Measurements from ENCODE around the gene CPA3. TPM values are rescaled to one million over a fixed set of nuclear protein-coding genes. Genes with fewer than 3 reads are reported as not detected.

The CPA3 gene
- total RNA-seq, 2 donors from 2014 or later, result 2.6 to 8.1 TPM

DNA sequence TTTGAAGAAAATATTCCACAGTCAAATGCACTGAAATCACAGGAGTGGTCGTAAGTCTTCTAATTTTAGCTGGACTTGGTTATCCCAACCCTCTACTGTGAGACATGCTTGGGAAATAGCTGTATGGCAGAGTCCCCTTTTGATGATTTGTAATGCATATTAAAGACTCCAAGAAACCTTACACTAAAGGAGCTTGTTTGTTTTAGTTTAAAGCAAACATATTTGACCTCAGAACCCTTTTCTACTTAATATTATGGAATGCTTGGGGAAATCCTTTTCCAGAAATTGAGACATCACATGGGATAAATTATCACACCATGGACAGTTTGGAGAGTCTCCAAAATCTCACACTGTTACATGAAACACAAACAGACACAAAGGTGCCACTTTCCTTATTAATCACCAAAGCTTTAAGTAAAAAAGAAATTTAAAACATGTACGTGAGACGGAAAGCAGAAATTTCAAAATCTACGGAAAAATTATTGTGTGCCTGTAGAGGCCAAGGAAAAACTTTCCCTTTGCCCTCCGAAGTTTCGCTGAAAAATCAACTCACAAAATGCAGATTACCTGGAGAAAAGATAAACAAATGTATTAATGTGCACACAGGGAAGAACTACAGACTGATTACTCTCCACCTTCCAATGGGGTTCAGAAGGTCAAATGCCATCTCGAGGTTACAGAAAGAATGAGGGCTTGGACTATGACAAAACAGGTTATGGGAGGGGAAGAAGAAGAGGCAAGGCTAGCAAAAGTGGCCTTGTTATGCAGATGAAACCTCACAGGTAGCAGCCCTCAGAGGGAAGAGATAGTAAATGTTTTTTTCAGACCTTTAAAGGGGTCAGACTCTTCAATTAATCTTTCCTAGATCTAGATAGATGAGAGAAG is 44.5 kb upstream of the CPA3 start:
- no peaks in the 10 kb centered on the region for H3K4me1 ChIP-seq (replicated peaks)
- H3K27me3 ChIP-seq (replicated peaks; ENCODE audit: insufficient read depth), result no peaks in the 10 kb centered on the region
- H3K9me3 ChIP-seq, result no peaks in the 10 kb centered on the region
- H3K27ac ChIP-seq, result no peak overlapping the region
- TF ChIP-seq POLR2AphosphoS5 (IDR thresholded peaks at IDR 0.05), result no peak
- no peak for TF ChIP-seq POLR2A (IDR thresholded peaks at IDR 0.05)
- no peak for TF ChIP-seq CTCF (IDR thresholded peaks at IDR 0.05)
- H3K4me3 ChIP-seq, result no peak overlapping the region
- intact Hi-C loops (cut with DNase I), result no loop called here
- DNase-seq (ENCODE audit: low spot score), result no peak
- 70% methylated on average over 7 of the region's 7 CpGs for WGBS
- H3K36me3 ChIP-seq, result no peaks in the 10 kb centered on the region

DNA sequence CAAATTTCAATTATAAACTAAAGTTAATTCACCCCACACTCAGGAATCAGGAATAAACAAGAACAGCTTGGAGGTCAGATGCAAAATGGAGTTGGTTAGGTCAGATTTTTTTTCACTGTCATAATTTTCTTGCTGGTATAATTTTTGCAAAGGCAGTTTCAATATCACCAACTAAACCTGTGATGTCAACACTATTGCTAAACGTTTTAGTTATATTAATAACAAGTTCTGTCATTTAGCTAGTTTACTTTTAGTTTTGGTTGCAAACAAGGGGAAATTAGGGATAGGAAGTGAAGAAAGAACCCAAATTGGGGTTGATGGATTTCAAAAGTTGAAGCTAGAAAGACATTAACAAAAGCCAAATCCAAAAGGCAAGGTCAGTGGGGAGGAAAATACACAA is 42.1 kb upstream of the CPA3 start:
- 81% methylated on average over 1 of the region's 1 CpG for WGBS
- Histone ChIP-seq H3K27ac (no peak overlapping the region), H3K27me3 (replicated peaks; ENCODE audit: insufficient read depth) (no peaks in the 10 kb centered on the region), H3K4me1 (replicated peaks) (no peaks in the 10 kb centered on the region), H3K4me3 (no peak overlapping the region), H3K36me3 (no peaks in the 10 kb centered on the region), H3K9me3 (no peaks in the 10 kb centered on the region)
- no peak for DNase-seq (ENCODE audit: low spot score)
- TF ChIP-seq CTCF (IDR thresholded peaks at IDR 0.05), result no peak
- TF ChIP-seq POLR2AphosphoS5 (IDR thresholded peaks at IDR 0.05), result no peak
- no peak for TF ChIP-seq POLR2A (IDR thresholded peaks at IDR 0.05)
- intact Hi-C loops (cut with DNase I), result no loop called here

DNA sequence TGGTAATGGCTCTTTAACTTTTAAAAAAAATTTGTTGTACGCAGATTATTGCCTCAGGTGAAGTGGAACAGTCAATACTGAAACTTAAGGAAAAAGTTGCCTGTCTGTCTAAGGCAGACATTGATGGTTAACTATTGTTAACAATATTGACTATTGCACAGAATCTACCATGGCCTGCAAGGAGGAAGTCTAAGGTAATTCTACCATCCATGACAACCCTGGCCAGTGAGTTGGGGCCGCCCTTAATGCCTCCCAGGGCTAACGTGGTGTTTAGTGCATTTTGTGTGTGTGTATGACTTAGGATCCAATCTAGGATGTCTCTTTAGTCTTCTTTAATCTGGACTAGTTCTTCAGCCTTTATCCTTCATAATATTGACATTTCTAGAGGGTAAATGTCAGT is 39.6 kb upstream of the CPA3 start:
- Histone ChIP-seq H3K27ac (no peak overlapping the region), H3K4me3 (no peak overlapping the region), H3K4me1 (replicated peaks) (no peaks in the 10 kb centered on the region), H3K36me3 (no peaks in the 10 kb centered on the region), H3K9me3 (no peaks in the 10 kb centered on the region), H3K27me3 (replicated peaks; ENCODE audit: insufficient read depth) (no peaks in the 10 kb centered on the region)
- intact Hi-C loops (cut with DNase I), result no loop called here
- no peak for DNase-seq (ENCODE audit: low spot score)
- WGBS, result 84% methylated on average over 3 of the region's 3 CpGs
- TF ChIP-seq POLR2A (IDR thresholded peaks at IDR 0.05), result no peak

- no peaks in the 10 kb centered on the region for H3K36me3 ChIP-seq
- no peak for TF ChIP-seq POLR2AphosphoS5 (IDR thresholded peaks at IDR 0.05)
- TF ChIP-seq POLR2A (IDR thresholded peaks at IDR 0.05), result no peak
- no peak for TF ChIP-seq CTCF (IDR thresholded peaks at IDR 0.05)
- H3K27ac ChIP-seq, result no peak within 1 kb of the TSS
- intact Hi-C loops (cut with DNase I), result no loop called here
- no peaks in the 10 kb centered on the region for H3K9me3 ChIP-seq
- no peak within 1 kb of the TSS for H3K4me3 ChIP-seq
- no peaks in the 10 kb centered on the region for H3K27me3 ChIP-seq (replicated peaks; ENCODE audit: insufficient read depth)
- DNase-seq (ENCODE audit: low spot score), result no peak
- no peaks in the 10 kb centered on the region for H3K4me1 ChIP-seq (replicated peaks)
Observed at GRCh38 chr3:148827585-148827984, 37.5 kb upstream of the CPA3 start, which contains the start of gene CPB1. Gene CPB1 (plus strand): TSS chr3:148827811. CDS start chr3:148827824, 13 bp downstream.

DNA sequence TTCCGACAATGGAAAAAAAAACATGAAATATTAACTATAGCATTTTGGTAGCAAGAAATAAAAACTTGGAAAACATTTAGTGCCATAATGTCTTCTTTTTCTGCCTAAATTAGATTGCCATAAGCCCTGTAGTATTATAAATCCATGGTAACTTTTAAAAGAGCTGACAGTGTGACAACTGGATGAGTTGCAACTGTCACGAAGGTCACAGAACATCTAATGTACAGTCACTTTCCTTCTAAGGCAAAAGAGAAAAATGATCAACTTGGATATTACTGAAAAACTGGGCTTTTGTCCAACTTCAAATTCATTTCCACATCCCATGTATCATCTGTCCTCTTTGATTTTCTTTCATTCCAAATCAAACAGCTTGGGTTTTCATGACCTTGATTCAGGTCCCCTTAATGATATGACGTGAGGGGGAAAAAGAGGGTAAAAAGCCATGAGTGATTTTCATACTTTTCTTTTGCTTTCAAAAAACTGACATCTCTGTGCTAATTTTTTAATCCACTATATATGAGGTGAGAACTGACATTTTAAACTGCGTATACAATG is 36.9 kb upstream of the CPA3 start:
- no peak for TF ChIP-seq POLR2A (IDR thresholded peaks at IDR 0.05)
- no peak for TF ChIP-seq POLR2AphosphoS5 (IDR thresholded peaks at IDR 0.05)
- no peak for TF ChIP-seq CTCF (IDR thresholded peaks at IDR 0.05)
- WGBS, result 91% methylated on average over 4 of the region's 4 CpGs
- H3K27ac ChIP-seq, result no peak overlapping the region

More for the DNA sequence above, 36.9 kb upstream of the CPA3 start:
- H3K9me3 ChIP-seq, result no peaks in the 10 kb centered on the region
- no peak for DNase-seq (ENCODE audit: low spot score)
- intact Hi-C loops (cut with DNase I), result no loop called here
- H3K4me3 ChIP-seq, result no peak overlapping the region
- no peaks in the 10 kb centered on the region for H3K27me3 ChIP-seq (replicated peaks; ENCODE audit: insufficient read depth)
- H3K36me3 ChIP-seq, result no peaks in the 10 kb centered on the region
- no peaks in the 10 kb centered on the region for H3K4me1 ChIP-seq (replicated peaks)
